Activated B cell treated with CpG ODN at 0.5 μM for 24 hours (primary cell): ENCODE data around the gene FN3KRP. TPM values are rescaled to one million over a fixed set of nuclear protein-coding genes. Genes with fewer than 3 reads are reported as not detected.
A peak's percentile ranks its signal among the peaks of the same experiment; 100 is the strongest.

ENCODE experiments used
- ATAC-seq: fragments of 200-7000 bp; cut with Tn5 transposase; one replicate; pipeline ENCODE4 v1.10.0; 2021; ENCODE audit warnings: low read depth, mild to moderate bottlenecking, moderate library complexity
- CTCF ChIA-PET: fragments of 350-600 bp; sonication (Branson Sonifier 250); formaldehyde crosslinking; loops from one replicate; lab custom pipeline; 2021; ENCODE audit warnings: antibody characterized with exemption; lab: Charles Lee
- POLR2A ChIA-PET: fragments of 350-600 bp; sonication (Branson Sonifier 250); formaldehyde crosslinking; loops from one replicate; lab custom pipeline; 2021; ENCODE audit warnings: antibody characterized with exemption; lab: Charles Lee
- DNase-seq: peaks from one replicate; pipeline ENCODE4 v3.0.0; 2022
- H3K27ac Mint-ChIP-seq: one replicate; pipeline ENCODE4 v1.8.0; 2020; ENCODE audit warnings: mixed read lengths
- H3K27me3 Mint-ChIP-seq: one replicate; pipeline ENCODE4 v1.8.0; 2021; ENCODE audit warnings: mixed read lengths
- H3K36me3 Mint-ChIP-seq: one replicate; pipeline ENCODE4 v1.8.0; 2021; ENCODE audit warnings: low read depth, mixed read lengths
- H3K4me1 Mint-ChIP-seq: one replicate; pipeline ENCODE4 v1.8.0; 2021; ENCODE audit warnings: mixed read lengths
- H3K4me3 Mint-ChIP-seq: one replicate; pipeline ENCODE4 v1.8.0; 2020; ENCODE audit warnings: mild to moderate bottlenecking, mixed read lengths
- H3K9me3 Mint-ChIP-seq: one replicate; pipeline ENCODE4 v1.8.0; 2020; ENCODE audit warnings: mixed read lengths
- CTCF ChIP-seq: fragments of 200-600 bp; IDR thresholded peaks from one replicate; pipeline ENCODE4 v1.8.0; 2022; ENCODE audit warnings: antibody characterized with exemption, mild to moderate bottlenecking
- intact Hi-C: fragments of 100-400 bp; cut with micrococcal nuclease; formaldehyde crosslinking; loops from one replicate; pipeline ENCODE4 v1.15.1; 2024
- total RNA-seq: library from RNA; stranded (reverse); gene quantifications from 2 replicates; pipeline ENCODE4 v1.2.3, GENCODE V29; 2022

FN3KRP gene
- total RNA-seq, 1 donor from 2014 or later: 28.5 TPM

GRCh38 chr17:82668631-82669099 is 47.8 kb upstream of the FN3KRP start:
- no peak for TF ChIP-seq CTCF
- peak; percentile 98 for ATAC-seq
- peak; percentile 33 for DNase-seq
- Mint-ChIP-seq H3K36me3 (no peaks in the 10 kb centered on the region), H3K4me3 (peak overlapping the region; percentile 67), H3K4me1 (peaks cover 6% of the 10 kb centered on the region), H3K9me3 (no peaks in the 10 kb centered on the region), H3K27me3 (peaks cover 2% of the 10 kb centered on the region), H3K27ac (peak overlapping the region; percentile 30)
- POLR2A ChIA-PET: interaction anchor here (0.6 kb wide), 1 partner anchor 112 kb away, joined by 4 read pairs; no protein-coding TSS in a partner anchor
- CTCF ChIA-PET: interaction anchor here (0.7 to 1.7 kb wide), 6 partner anchors 93 to 216 kb away, joined by 3 to 5 read pairs (median 4); no protein-coding TSS in a partner anchor
- intact Hi-C loops: loop anchor here (1.0 kb wide), 1 partner anchor 107 kb away; no protein-coding TSS in a partner anchor

- H3K36me3 Mint-ChIP-seq: no peaks in the 10 kb centered on the region
- POLR2A ChIA-PET: interaction anchor here (0.6 kb wide), 1 partner anchor 46 kb away, joined by 3 read pairs; the partner anchor contains the start of gene FN3KRP
Observed at GRCh38 chr17:82670661-82671450, 45.6 kb upstream of the FN3KRP start.

GRCh38 chr17:82674656-82675475 is 41.6 kb upstream of the FN3KRP start:
- no peak overlapping the region for H3K4me3 Mint-ChIP-seq
- no peaks in the 10 kb centered on the region for H3K4me1 Mint-ChIP-seq
- H3K27me3 Mint-ChIP-seq: no peaks in the 10 kb centered on the region
- intact Hi-C loops: no loop called here
- H3K36me3 Mint-ChIP-seq: no peaks in the 10 kb centered on the region
- no peak for DNase-seq
- no peak for TF ChIP-seq CTCF
- ATAC-seq: no peak
- H3K27ac Mint-ChIP-seq: no peak overlapping the region
- ChIA-PET CTCF (interaction anchor here (1.1 kb wide), 1 partner anchor 107 kb away, joined by 3 read pairs; no protein-coding TSS in a partner anchor), POLR2A (no interaction called here)
- no peaks in the 10 kb centered on the region for H3K9me3 Mint-ChIP-seq

More at GRCh38 chr17:82670661-82671450, 45.6 kb upstream of the FN3KRP start:
- Mint-ChIP-seq H3K4me1 (peaks cover 6% of the 10 kb centered on the region), H3K27ac (no peak overlapping the region), H3K4me3 (no peak overlapping the region), H3K27me3 (peaks cover 2% of the 10 kb centered on the region), H3K9me3 (no peaks in the 10 kb centered on the region)
- no peak for ATAC-seq
- intact Hi-C loops: no loop called here
- no peak for TF ChIP-seq CTCF
- DNase-seq: no peak
- CTCF ChIA-PET: no interaction called here

GRCh38 chr17:82675476-82676245 is 40.8 kb upstream of the FN3KRP start:
- no peaks in the 10 kb centered on the region for H3K27me3 Mint-ChIP-seq
- CTCF ChIA-PET: interaction anchor here (1.1 kb wide), 1 partner anchor 106 kb away, joined by 3 read pairs; no protein-coding TSS in a partner anchor
- DNase-seq: no peak
- TF ChIP-seq CTCF: no peak
- H3K4me3 Mint-ChIP-seq: no peak overlapping the region
- no peaks in the 10 kb centered on the region for H3K9me3 Mint-ChIP-seq
- no peaks in the 10 kb centered on the region for H3K4me1 Mint-ChIP-seq
- no peak overlapping the region for H3K27ac Mint-ChIP-seq
- intact Hi-C loops: no loop called here
- POLR2A ChIA-PET: no interaction called here
- H3K36me3 Mint-ChIP-seq: no peaks in the 10 kb centered on the region
- ATAC-seq: no peak
